GM20000 (cell line): ENCODE results near the gene TDP2.

ENCODE experiments used
- DNase-seq: peaks from one replicate; pipeline ENCODE4 v3.0.0; 2012; ENCODE audit warnings: low spot score
- CTCF ChIP-seq: IDR thresholded peaks from 2 replicates; pipeline ENCODE4 v1.5.1; 2012; ENCODE audit warnings: mild to moderate bottlenecking, control low read depth; ENCODE audit errors: extremely low read depth, missing control alignments

The TDP2 gene

GRCh38 chr6:24699521-24700359 is 33.0 kb upstream of the TDP2 start:
- TF ChIP-seq CTCF = no peak
- no peak for DNase-seq

- TF ChIP-seq CTCF = no peak
- no peak for DNase-seq
Observed at GRCh38 chr6:24696097-24696496, 29.4 kb upstream of the TDP2 start.

GRCh38 chr6:24695635-24696034 is 28.9 kb upstream of the TDP2 start:
- peak; percentile 36 for DNase-seq

- no peak for TF ChIP-seq CTCF
- DNase-seq = no peak
Observed at GRCh38 chr6:24694198-24694597, 27.5 kb upstream of the TDP2 start.

GRCh38 chr6:24692848-24693592 is 26.3 kb upstream of the TDP2 start:
- DNase-seq = no peak
- TF ChIP-seq CTCF = no peak

- TF ChIP-seq CTCF = no peak
- no peak for DNase-seq
Observed at GRCh38 chr6:24692415-24692814, 25.7 kb upstream of the TDP2 start.

- TF ChIP-seq CTCF = no peak
- DNase-seq = no peak
Observed at GRCh38 chr6:24692003-24692402, 25.3 kb upstream of the TDP2 start.
